GF-D8 (cell line): ENCODE measurements around the gene ZNF474.

Experiments used
- DNase-seq: peaks from one replicate; lab custom pipeline; 2025; lab: John Stamatoyannopoulos, UW

ZNF474 gene

GRCh38 chr5:122153774-122154173, 24.4 kb downstream of the ZNF474 start:
- DNase-seq, result no peak

- no peak for DNase-seq
Measured at GRCh38 chr5:122154491-122154890, 25.1 kb downstream of the ZNF474 start.

- no peak for DNase-seq
Measured at GRCh38 chr5:122154910-122155309, 25.6 kb downstream of the ZNF474 start.

GRCh38 chr5:122155546-122155945, 26.2 kb downstream of the ZNF474 start:
- no peak for DNase-seq

GRCh38 chr5:122156724-122157325, 27.5 kb downstream of the ZNF474 start:
- no peak for DNase-seq

GRCh38 chr5:122162100-122162638, 32.8 kb downstream of the ZNF474 start:
- no peak for DNase-seq

GRCh38 chr5:122163121-122164069, 34.0 kb downstream of the ZNF474 start:
- DNase-seq, result no peak

- DNase-seq, result no peak
Measured at GRCh38 chr5:122164070-122164435, 34.7 kb downstream of the ZNF474 start.

- no peak for DNase-seq
Measured at GRCh38 chr5:122164831-122165558, 35.6 kb downstream of the ZNF474 start.

GRCh38 chr5:122165559-122166078, 36.3 kb downstream of the ZNF474 start:
- DNase-seq, result no peak

- no peak for DNase-seq
Measured at GRCh38 chr5:122169350-122170103, 40.2 kb downstream of the ZNF474 start.

GRCh38 chr5:122170620-122171019, 41.3 kb downstream of the ZNF474 start:
- DNase-seq, result no peak

GRCh38 chr5:122172207-122172606, 42.9 kb downstream of the ZNF474 start:
- no peak for DNase-seq

- no peak for DNase-seq
Measured at GRCh38 chr5:122173474-122174415, 44.4 kb downstream of the ZNF474 start.

GRCh38 chr5:122175091-122175490, 45.7 kb downstream of the ZNF474 start:
- DNase-seq, result no peak

- no peak for DNase-seq
Measured at GRCh38 chr5:122175852-122176251, 46.5 kb downstream of the ZNF474 start.

GRCh38 chr5:122177161-122177560, 47.8 kb downstream of the ZNF474 start:
- DNase-seq, result no peak

GRCh38 chr5:122179701-122180100, 50.4 kb downstream of the ZNF474 start:
- no peak for DNase-seq

- DNase-seq, result no peak
Measured at GRCh38 chr5:122180146-122180712, 50.9 kb downstream of the ZNF474 start.
